Endothelial cell of umbilical vein (primary cell): ENCODE data around the gene TBX2.

Source experiments
- EZH2 ChIP-seq: IDR thresholded peaks from 2 replicates; pipeline ENCODE4 v1.6.1; 2012; ENCODE audit warnings: borderline replicate concordance, low read depth, mild to moderate bottlenecking, moderate library complexity, low read length, inconsistent platforms; ENCODE audit not compliant: severe bottlenecking
- FOS ChIP-seq: IDR thresholded peaks from 2 replicates; pipeline ENCODE4 v1.6.1; 2011; ENCODE audit warnings: mild to moderate bottlenecking, low read length, moderate library complexity, borderline replicate concordance; ENCODE audit not compliant: insufficient read depth
- GATA2 ChIP-seq: IDR thresholded peaks from 2 replicates; pipeline ENCODE4 v1.7.0; 2011; ENCODE audit warnings: low read depth, mild to moderate bottlenecking, moderate library complexity, mixed read lengths, low read length; ENCODE audit not compliant: insufficient read length, insufficient read depth
- JUN ChIP-seq: IDR thresholded peaks from 2 replicates; pipeline ENCODE4 v1.6.1; 2011; ENCODE audit warnings: borderline replicate concordance, low read depth; ENCODE audit not compliant: insufficient read length, insufficient read depth
- MYC ChIP-seq: IDR thresholded peaks from one replicate; pipeline ENCODE4 v1.6.1; 2011; ENCODE audit warnings: mild to moderate bottlenecking, low read depth, low read length
- POLR2A ChIP-seq: IDR thresholded peaks from 2 replicates; pipeline ENCODE4 v1.6.1; 2012; ENCODE audit warnings: low read depth, mild to moderate bottlenecking, control low read depth, low read length
- POLR2AphosphoS5 ChIP-seq: IDR thresholded peaks from 2 replicates; pipeline ENCODE4 v1.6.1; 2012; ENCODE audit warnings: low read depth, mild to moderate bottlenecking, control low read depth, low read length, moderate library complexity; ENCODE audit not compliant: insufficient read depth
- TF ChIP-seq, protein P1 (sequence below), 2 donors: IDR thresholded peaks; 1 replicate in 1 of 2; 2 replicates in 1 of 2; pipeline ENCODE4 v1.5.1; 2011; ENCODE audit warnings: low read length in 2 of 2, mild to moderate bottlenecking in 2 of 2, moderate library complexity in 2 of 2, control low read depth in 1 of 2, inconsistent platforms in 1 of 2, low read depth in 1 of 2; ENCODE audit not compliant: insufficient read depth in 1 of 2; ENCODE audit errors: extremely low read depth in 1 of 2
- TF ChIP-seq, protein P2 (sequence below): IDR thresholded peaks from 2 replicates; pipeline ENCODE4 v1.6.1; 2011; ENCODE audit not compliant: insufficient read depth, insufficient read length

DNA sequence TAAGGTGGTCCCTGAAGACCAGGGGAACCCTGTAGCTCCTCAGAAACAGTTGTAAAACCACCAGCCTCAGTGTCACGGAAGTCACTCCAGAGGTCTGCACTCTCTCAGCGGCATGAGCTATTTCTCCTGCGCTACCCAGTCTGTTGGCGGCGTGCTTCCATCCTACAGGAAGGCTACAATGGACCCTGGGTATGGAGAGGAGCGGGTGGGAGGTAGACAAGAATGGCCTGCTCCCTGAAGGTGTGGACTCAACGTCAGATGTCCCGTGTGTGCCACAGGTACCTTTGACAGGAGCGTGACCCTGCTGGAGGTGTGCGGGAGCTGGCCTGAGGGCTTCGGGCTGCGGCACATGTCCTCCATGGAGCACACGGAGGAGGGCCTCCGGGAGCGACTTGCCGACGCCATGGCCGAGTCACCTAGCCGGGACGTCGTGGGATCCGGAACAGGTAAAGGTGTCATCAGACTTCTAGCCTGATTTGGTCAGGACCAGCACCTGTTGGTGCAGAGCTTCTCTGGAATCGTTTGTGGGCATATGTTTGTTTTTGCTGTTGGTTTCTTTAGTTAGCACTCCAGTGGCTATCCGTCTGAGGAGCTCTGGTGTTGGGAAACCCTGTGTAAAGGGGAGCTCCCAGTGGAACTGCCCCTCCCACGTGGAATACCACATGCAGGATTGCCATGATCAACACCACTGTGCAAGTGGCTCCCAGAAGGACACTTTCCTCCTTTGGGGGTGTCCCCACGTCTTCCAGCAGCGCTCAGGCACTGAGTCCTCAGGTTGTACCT is 31.4 kb upstream of the TBX2 start:
- TF ChIP-seq POLR2AphosphoS5 (no peak), POLR2A (no peak), EZH2 (no peak), JUN (no peak), GATA2 (no peak), MYC (no peak), FOS (no peak)
- TF ChIP-seq, protein P1, sequence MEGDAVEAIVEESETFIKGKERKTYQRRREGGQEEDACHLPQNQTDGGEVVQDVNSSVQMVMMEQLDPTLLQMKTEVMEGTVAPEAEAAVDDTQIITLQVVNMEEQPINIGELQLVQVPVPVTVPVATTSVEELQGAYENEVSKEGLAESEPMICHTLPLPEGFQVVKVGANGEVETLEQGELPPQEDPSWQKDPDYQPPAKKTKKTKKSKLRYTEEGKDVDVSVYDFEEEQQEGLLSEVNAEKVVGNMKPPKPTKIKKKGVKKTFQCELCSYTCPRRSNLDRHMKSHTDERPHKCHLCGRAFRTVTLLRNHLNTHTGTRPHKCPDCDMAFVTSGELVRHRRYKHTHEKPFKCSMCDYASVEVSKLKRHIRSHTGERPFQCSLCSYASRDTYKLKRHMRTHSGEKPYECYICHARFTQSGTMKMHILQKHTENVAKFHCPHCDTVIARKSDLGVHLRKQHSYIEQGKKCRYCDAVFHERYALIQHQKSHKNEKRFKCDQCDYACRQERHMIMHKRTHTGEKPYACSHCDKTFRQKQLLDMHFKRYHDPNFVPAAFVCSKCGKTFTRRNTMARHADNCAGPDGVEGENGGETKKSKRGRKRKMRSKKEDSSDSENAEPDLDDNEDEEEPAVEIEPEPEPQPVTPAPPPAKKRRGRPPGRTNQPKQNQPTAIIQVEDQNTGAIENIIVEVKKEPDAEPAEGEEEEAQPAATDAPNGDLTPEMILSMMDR (IDR thresholded peaks at IDR 0.05; ENCODE audit: extremely low read depth in 1 of 2, insufficient read depth in 1 of 2, low read depth in 1 of 2, low read length in 2 of 2): no peak
- TF ChIP-seq, protein P2, sequence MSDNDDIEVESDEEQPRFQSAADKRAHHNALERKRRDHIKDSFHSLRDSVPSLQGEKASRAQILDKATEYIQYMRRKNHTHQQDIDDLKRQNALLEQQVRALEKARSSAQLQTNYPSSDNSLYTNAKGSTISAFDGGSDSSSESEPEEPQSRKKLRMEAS: no peak
